ENCODE data around the gene FBXO24. TPM values are rescaled to one million over a fixed set of nuclear protein-coding genes. Genes with fewer than 3 reads are reported as not detected.

The FBXO24 gene
- total RNA-seq, 1 donor from 2014 or later = 0.21 TPM

Other genes starting within 250 kb of the FBXO24 start
- 10.7 and 11.0 TPM in 2 replicates for gene PILRB, start 228.2 kb upstream of the FBXO24 start, total RNA-seq
- 0.51 TPM in 1 of 2 replicates, not detected in the other for gene PILRA, start 212.8 kb upstream of the FBXO24 start, total RNA-seq
- gene ZCWPW1, start 157.6 kb upstream of the FBXO24 start, total RNA-seq = 4.9 and 8.3 TPM in 2 replicates
- gene MEPCE, start 156.5 kb upstream of the FBXO24 start, total RNA-seq = 38.1 and 41.3 TPM in 2 replicates
- gene PPP1R35, start 149.8 kb upstream of the FBXO24 start, total RNA-seq = 42.2 and 44.3 TPM in 2 replicates
- gene SPACDR, start 122.1 kb upstream of the FBXO24 start, total RNA-seq = 0.31 and 0.48 TPM in 2 replicates
- gene TSC22D4, start 107.1 kb upstream of the FBXO24 start, total RNA-seq = 32.9 and 34.6 TPM in 2 replicates
- gene NYAP1, start 102.4 kb upstream of the FBXO24 start, total RNA-seq = 0.05 TPM in 1 of 2 replicates, not detected in the other
- 10.5 and 11.7 TPM in 2 replicates for gene AGFG2, start 47.1 kb upstream of the FBXO24 start, total RNA-seq
- 0.21 TPM in 1 of 2 replicates, not detected in the other for gene SAP25, start 12.4 kb upstream of the FBXO24 start, total RNA-seq
- 63.1 and 99.7 TPM in 2 replicates for gene LRCH4, start 199 bp upstream of the FBXO24 start, total RNA-seq
- 14.1 and 16.6 TPM in 2 replicates for gene PCOLCE, start 16.0 kb downstream of the FBXO24 start, total RNA-seq
- 8.1 and 10.9 TPM in 2 replicates for gene MOSPD3, start 26.2 kb downstream of the FBXO24 start, total RNA-seq
- gene TFR2, start 55.2 kb downstream of the FBXO24 start, total RNA-seq = not detected in 2 replicates
- gene ACTL6B, start 70.1 kb downstream of the FBXO24 start, total RNA-seq = not detected in 2 replicates
- 96.5 and 115 TPM in 2 replicates for gene GNB2, start 87.4 kb downstream of the FBXO24 start, total RNA-seq
- 25.8 and 30.4 TPM in 2 replicates for gene GIGYF1, start 107.9 kb downstream of the FBXO24 start, total RNA-seq
- gene POP7, start 119.8 kb downstream of the FBXO24 start, total RNA-seq = 36.2 and 46.9 TPM in 2 replicates
- 0.16 and 0.88 TPM in 2 replicates for gene EPO, start 134.1 kb downstream of the FBXO24 start, total RNA-seq
- 0.05 TPM in 1 of 2 replicates, not detected in the other for gene ZAN, start 147.3 kb downstream of the FBXO24 start, total RNA-seq
- 63.7 and 84.1 TPM in 2 replicates for gene EPHB4, start 241.2 kb downstream of the FBXO24 start, total RNA-seq

All from myocyte (in vitro differentiated cells).